GM12892 (cell line): Measurements from ENCODE around the gene ATXN1.
"Not testable (repeated sequence)": the region's sequence is repeated elsewhere in the genome, so short reads cannot be mapped to it uniquely, and the experiment has no call there.

Experiments
- DNase-seq: peaks from one replicate; pipeline ENCODE4 v3.0.0; 2011; ENCODE audit not compliant: insufficient read length
- FAIRE-seq: peaks from 2 replicates; lab custom pipeline; 2011; peaks lifted over from hg19 to GRCh38; lab: Jason Lieb, UNC
- POLR2A ChIP-seq: IDR thresholded peaks from 2 replicates; pipeline ENCODE4 v1.6.1; 2011; ENCODE audit warnings: low read depth, low read length, control low read depth
- POLR2AphosphoS5 ChIP-seq: IDR thresholded peaks from 2 replicates; pipeline ENCODE4 v1.6.1; 2011; ENCODE audit warnings: low read depth, low read length, control low read depth
- TAF1 ChIP-seq: IDR thresholded peaks from 2 replicates; pipeline ENCODE4 v1.6.1; 2011; ENCODE audit warnings: low read depth, mild to moderate bottlenecking, control low read depth, low read length, borderline replicate concordance

Gene ATXN1

GRCh38 chr6:16408766-16409165 lies 352.5 kb downstream of the ATXN1 start:
- TF ChIP-seq TAF1 (no peak), POLR2AphosphoS5 (no peak), POLR2A (no peak)
- DNase-seq (no peak), FAIRE-seq (no peak)

- no peak for TF ChIP-seq TAF1
- no peak for TF ChIP-seq POLR2A
- no peak for TF ChIP-seq POLR2AphosphoS5
- DNase-seq (no peak), FAIRE-seq (peak; percentile 44)
Measured at GRCh38 chr6:16406966-16407365, 354.3 kb downstream of the ATXN1 start.

- not testable (repeated sequence) for DNase-seq, FAIRE-seq
Measured at GRCh38 chr6:16406538-16406937, 354.7 kb downstream of the ATXN1 start.

- TF ChIP-seq POLR2AphosphoS5 (no peak), POLR2A (no peak), TAF1 (no peak)
- DNase-seq, result no peak
- FAIRE-seq, result no peak
Measured at GRCh38 chr6:16405375-16405774, 355.9 kb downstream of the ATXN1 start.

GRCh38 chr6:16404456-16404855 lies 356.8 kb downstream of the ATXN1 start:
- DNase-seq, result no peak
- TF ChIP-seq POLR2A, result no peak
- no peak for TF ChIP-seq POLR2AphosphoS5
- no peak for TF ChIP-seq TAF1
- no peak for FAIRE-seq

GRCh38 chr6:16403831-16404230 lies 357.4 kb downstream of the ATXN1 start:
- TF ChIP-seq POLR2AphosphoS5, result no peak
- FAIRE-seq (no peak), DNase-seq (no peak)

- TF ChIP-seq POLR2AphosphoS5 (no peak), TAF1 (no peak), POLR2A (no peak)
- DNase-seq, result no peak
- FAIRE-seq, result no peak
Measured at GRCh38 chr6:16402581-16402900, 358.7 kb downstream of the ATXN1 start.

GRCh38 chr6:16400248-16400760 lies 361.0 kb downstream of the ATXN1 start:
- no peak for TF ChIP-seq POLR2A
- FAIRE-seq (peak; percentile 50), DNase-seq (no peak)

GRCh38 chr6:16399695-16400094 lies 361.6 kb downstream of the ATXN1 start:
- no peak for FAIRE-seq
- TF ChIP-seq TAF1 (no peak), POLR2A (no peak), POLR2AphosphoS5 (no peak)
- DNase-seq, result no peak

GRCh38 chr6:16399158-16399557 lies 362.1 kb downstream of the ATXN1 start:
- DNase-seq (no peak), FAIRE-seq (no peak)
- TF ChIP-seq TAF1 (no peak), POLR2A (no peak), POLR2AphosphoS5 (no peak)

GRCh38 chr6:16398587-16398986 lies 362.7 kb downstream of the ATXN1 start:
- DNase-seq (no peak), FAIRE-seq (no peak)
- TF ChIP-seq POLR2AphosphoS5, result no peak
- TF ChIP-seq TAF1, result no peak
- TF ChIP-seq POLR2A, result no peak

- no peak for DNase-seq
- no peak for TF ChIP-seq POLR2AphosphoS5
- TF ChIP-seq POLR2A, result no peak
- no peak for TF ChIP-seq TAF1
- FAIRE-seq, result no peak
Measured at GRCh38 chr6:16397623-16398022, 363.6 kb downstream of the ATXN1 start.

- no peak for DNase-seq
Measured at GRCh38 chr6:16396497-16397319, 364.6 kb downstream of the ATXN1 start.

GRCh38 chr6:16394632-16395031 lies 366.6 kb downstream of the ATXN1 start:
- DNase-seq (no peak), FAIRE-seq (no peak)
- TF ChIP-seq POLR2A (no peak), POLR2AphosphoS5 (no peak)

More at GRCh38 chr6:16396497-16397319, 364.6 kb downstream of the ATXN1 start:
- no peak for FAIRE-seq
- TF ChIP-seq TAF1 (no peak), POLR2A (no peak)
